IMR-90 (cell line): Measurements from ENCODE around the gene FAM120A. TPM values are rescaled to one million over a fixed set of nuclear protein-coding genes. Genes with fewer than 3 reads are reported as not detected.

Source experiments
- ATAC-seq: fragments of 200-7000 bp; cut with Tn5 transposase; 2 replicates; pipeline ENCODE4 v1.9.1; 2020; ENCODE audit warnings: low read depth, mild to moderate bottlenecking, moderate library complexity
- BruUV-seq: library from RNA; stranded (reverse); fragments of 400-500 nt; replicated peaks from 2 replicates; lab custom pipeline; 2021; lab: Mats Ljungman, UMichigan
- CTCF ChIA-PET: fragments of 300-600 bp; formaldehyde crosslinking; extraction: SDS; loops from one replicate; lab custom pipeline; 2021; ENCODE audit warnings: antibody characterized with exemption; lab: Yijun Ruan, JAX
- POLR2A ChIA-PET: fragments of 300-600 bp; sonication (Branson Sonifier 250); formaldehyde crosslinking; loops from one replicate; lab custom pipeline; 2022; ENCODE audit warnings: antibody characterized with exemption; ENCODE audit not compliant: unreplicated experiment; lab: Charles Lee
- DNase-seq: peaks from one replicate; pipeline ENCODE4 v3.0.0; 2013
- H2AFZ ChIP-seq: replicated peaks from 2 replicates; pipeline ENCODE3; 2013; ENCODE audit warnings: low read length, mild to moderate bottlenecking; ENCODE audit not compliant: poor library complexity
- H2AK5ac ChIP-seq: 2 replicates; pipeline ENCODE4 v1.6.1; 2013; ENCODE audit warnings: low read depth, low read length, inconsistent platforms
- H2AK9ac ChIP-seq: replicated peaks from 2 replicates; pipeline ENCODE3; 2013; ENCODE audit warnings: mild to moderate bottlenecking, low read depth, low read length, moderate library complexity; ENCODE audit not compliant: poor library complexity
- H2BK120ac ChIP-seq: 2 replicates; pipeline ENCODE4 v1.6.1; 2013; ENCODE audit warnings: low read depth, low read length, inconsistent platforms
- H2BK15ac ChIP-seq: 3 replicates; pipeline ENCODE4 v1.6.1; 2013; ENCODE audit warnings: low read depth, low read length, inconsistent platforms
- H2BK20ac ChIP-seq: 2 replicates; pipeline ENCODE4 v1.6.1; 2013; ENCODE audit warnings: low read depth, mild to moderate bottlenecking, inconsistent platforms, low read length, moderate library complexity
- H2BK5ac ChIP-seq: 2 replicates; pipeline ENCODE4 v1.6.1; 2013; ENCODE audit warnings: mild to moderate bottlenecking, low read depth, low read length, inconsistent platforms; ENCODE audit not compliant: poor library complexity, severe bottlenecking
- H3K14ac ChIP-seq: replicated peaks from 2 replicates; pipeline ENCODE4 v1.6.1; 2013; ENCODE audit warnings: low read depth, low read length, inconsistent platforms
- H3K18ac ChIP-seq: 2 replicates; pipeline ENCODE4 v1.6.1; 2013; ENCODE audit warnings: low read depth, low read length, control low read depth
- H3K23ac ChIP-seq: 2 replicates; pipeline ENCODE4 v1.6.1; 2013; ENCODE audit warnings: low read depth, low read length, inconsistent platforms
- H3K27ac ChIP-seq: 2 replicates; pipeline ENCODE4 v1.5.1; 2013; ENCODE audit warnings: mild to moderate bottlenecking, control low read depth, low read length; ENCODE audit not compliant: insufficient read depth
- H3K27me3 ChIP-seq: 2 replicates; pipeline ENCODE4 v1.6.1; 2013; ENCODE audit warnings: low read length; ENCODE audit not compliant: control insufficient read depth, insufficient read depth
- H3K36me3 ChIP-seq: 2 replicates; pipeline ENCODE4 v1.6.1; 2013; ENCODE audit warnings: low read length, mixed read lengths; ENCODE audit not compliant: control insufficient read depth, insufficient read depth
- H3K4ac ChIP-seq: 2 replicates; pipeline ENCODE4 v1.6.1; 2013; ENCODE audit warnings: low read depth, low read length, inconsistent platforms
- H3K4me1 ChIP-seq: 2 replicates; pipeline ENCODE4 v1.6.1; 2013; ENCODE audit warnings: low read length, mixed read lengths; ENCODE audit not compliant: control insufficient read depth, insufficient read depth
- H3K4me2 ChIP-seq: 2 replicates; pipeline ENCODE4 v1.6.1; 2013; ENCODE audit warnings: low read depth, mild to moderate bottlenecking, control low read depth, low read length, moderate library complexity
- H3K4me3 ChIP-seq: 2 replicates; pipeline ENCODE4 v1.5.1; 2013; ENCODE audit warnings: low read depth, mild to moderate bottlenecking, control low read depth, low read length, moderate library complexity; ENCODE audit not compliant: insufficient read depth
- H3K56ac ChIP-seq: 2 replicates; pipeline ENCODE4 v1.6.1; 2013; ENCODE audit warnings: low read length, inconsistent platforms; ENCODE audit not compliant: insufficient read depth; ENCODE audit errors: extremely low read depth
- H3K79me1 ChIP-seq, 2 experiments: 2 replicates each; pipeline ENCODE4 v1.6.1; 2013; ENCODE audit warnings: low read length in 2 of 2, inconsistent platforms in 1 of 2, low read depth in 1 of 2
- H3K9ac ChIP-seq: 2 replicates; pipeline ENCODE4 v1.6.1; 2013; ENCODE audit warnings: low read depth, low read length, control low read depth
- H3K9me1 ChIP-seq: 2 replicates; pipeline ENCODE4 v1.6.1; 2013; ENCODE audit warnings: low read length, inconsistent platforms; ENCODE audit not compliant: insufficient read depth
- H3K9me3 ChIP-seq: 2 replicates; pipeline ENCODE4 v1.6.1; 2013; ENCODE audit warnings: low read length; ENCODE audit not compliant: control insufficient read depth, insufficient read depth
- H4K20me1 ChIP-seq: 2 replicates; pipeline ENCODE4 v1.6.1; 2013; ENCODE audit warnings: low read length, inconsistent platforms; ENCODE audit not compliant: insufficient read depth
- H4K5ac ChIP-seq: 2 replicates; pipeline ENCODE4 v1.6.1; 2013; ENCODE audit warnings: mild to moderate bottlenecking, low read depth, low read length, control low read depth
- H4K8ac ChIP-seq, 2 experiments: 2 replicates each; pipeline ENCODE4 v1.6.1; 2013; ENCODE audit warnings: low read depth in 2 of 2, low read length in 2 of 2, control low read depth in 1 of 2, inconsistent platforms in 1 of 2
- H4K91ac ChIP-seq: 2 replicates; pipeline ENCODE4 v1.6.1; 2013; ENCODE audit warnings: low read depth, low read length, inconsistent platforms; ENCODE audit not compliant: insufficient read depth
- BHLHE40 ChIP-seq: fragments of 150-350 bp; IDR thresholded peaks from 2 replicates; pipeline ENCODE4 v1.6.1; 2016; ENCODE audit warnings: mild to moderate bottlenecking, low read depth, low read length
- CEBPB ChIP-seq: IDR thresholded peaks from 2 replicates; pipeline ENCODE4 v1.6.1; 2012; ENCODE audit warnings: low read depth, low read length, improper control_type of control experiment
- CHD1 ChIP-seq: IDR thresholded peaks from 2 replicates; pipeline ENCODE4 v1.6.1; 2012; ENCODE audit warnings: low read depth, low read length, improper control_type of control experiment
- CTCF ChIP-seq: conservative IDR thresholded peaks from 2 replicates; pipeline ENCODE4 v1.5.1; 2012; ENCODE audit warnings: mild to moderate bottlenecking, low read depth, low read length, improper control_type of control experiment
- ELK1 ChIP-seq: fragments of 150-350 bp; IDR thresholded peaks from 2 replicates; pipeline ENCODE4 v1.6.1; 2016; ENCODE audit warnings: low read depth, mild to moderate bottlenecking, low read length, moderate library complexity, borderline replicate concordance
- FOS ChIP-seq: fragments of 150-350 bp; IDR thresholded peaks from 2 replicates; pipeline ENCODE4 v1.6.1; 2016; ENCODE audit warnings: low read depth, low read length
- MAFK ChIP-seq: IDR thresholded peaks from 2 replicates; pipeline ENCODE4 v1.6.1; 2012; ENCODE audit warnings: low read depth, low read length, improper control_type of control experiment
- MAZ ChIP-seq: IDR thresholded peaks from 2 replicates; pipeline ENCODE4 v1.6.1; 2012; ENCODE audit warnings: low read depth, mild to moderate bottlenecking, low read length, improper control_type of control experiment, moderate library complexity, borderline replicate concordance
- MXI1 ChIP-seq: IDR thresholded peaks from 2 replicates; pipeline ENCODE4 v1.6.1; 2012; ENCODE audit warnings: low read depth, mild to moderate bottlenecking, low read length, moderate library complexity, borderline replicate concordance
- NFE2L2 ChIP-seq: fragments of 150-350 bp; IDR thresholded peaks from 2 replicates; pipeline ENCODE4 v1.6.1; 2016; ENCODE audit warnings: low read depth, mild to moderate bottlenecking, low read length
- POLR2A ChIP-seq: IDR thresholded peaks from 2 replicates; pipeline ENCODE4 v1.6.1; 2012; ENCODE audit warnings: mild to moderate bottlenecking, low read depth, low read length
- RAD21 ChIP-seq: IDR thresholded peaks from 2 replicates; pipeline ENCODE4 v1.6.1; 2012; ENCODE audit warnings: low read length, improper control_type of control experiment
- RCOR1 ChIP-seq: IDR thresholded peaks from 2 replicates; pipeline ENCODE4 v1.6.1; 2012; ENCODE audit warnings: mild to moderate bottlenecking, low read length, improper control_type of control experiment; ENCODE audit not compliant: insufficient replicate concordance
- RFX5 ChIP-seq: IDR thresholded peaks from 2 replicates; pipeline ENCODE4 v1.8.0; 2012; ENCODE audit warnings: low read depth, mild to moderate bottlenecking, low read length, moderate library complexity
- SMC3 ChIP-seq: fragments of 150-350 bp; IDR thresholded peaks from 2 replicates; pipeline ENCODE4 v1.6.1; 2016; ENCODE audit warnings: low read depth, mild to moderate bottlenecking, antibody characterized with exemption, low read length, moderate library complexity
- USF2 ChIP-seq: fragments of 150-350 bp; IDR thresholded peaks from 2 replicates; pipeline ENCODE4 v1.6.1; 2017; ENCODE audit warnings: mild to moderate bottlenecking, antibody characterized with exemption, low read length, low read depth
- WGBS, 2 experiments: methylation state at CpG; one replicate each; pipeline versions ENCODE4 v1.1.5 to v1.1.7; 2013; ENCODE audit warnings: missing lambda C conversion rate in 2 of 2; ENCODE audit not compliant: insufficient read length in 1 of 2; ENCODE audit errors: extremely low coverage in 2 of 2; 5-methylcytosine and 5-hydroxymethylcytosine counted together
- dilution Hi-C: fragments of 300-500 bp; cut with HindIII; formaldehyde crosslinking; loops from one replicate; pipeline ENCODE4 v1.14.3; 2018; ENCODE audit warnings: low sequenced_read_pairs; ENCODE audit not compliant: unreplicated experiment
- in situ Hi-C: fragments of 300-500 bp; cut with MboI; formaldehyde crosslinking; loops from 3 replicates; pipeline ENCODE4 v1.14.3; 2019; ENCODE audit warnings: low sequenced_read_pairs, inconsistent platforms, mixed read lengths
- intact Hi-C: fragments of 100-400 bp; cut with micrococcal nuclease; formaldehyde crosslinking; loops from 2 replicates; pipeline ENCODE4 v1.10.0; 2022
- polyA plus RNA-seq, 3 experiments: library from polyadenylated mRNA; depleted of rRNA; stranded (reverse); fragments of >200 nt; gene quantifications; 2 replicates each; pipeline ENCODE4 v1.2.3, GENCODE V29; 2012; ENCODE audit warnings: low replicate concordance in 1 of 3
- total RNA-seq: library from RNA; depleted of rRNA; stranded (reverse); fragments of >200 nt; gene quantifications from 2 replicates; pipeline ENCODE4 v1.2.3, GENCODE V29; 2012

Gene FAM120A
- total and polyA plus RNA-seq, 2 of the 4 experiments (the other 2 are of a cell fraction), result 61.6 to 75.1 TPM

- H3K9me3 ChIP-seq, result no peaks in the 10 kb centered on the region
- DNase-seq (no peak), ATAC-seq (no peak)
- H3K36me3 ChIP-seq, result no peaks in the 10 kb centered on the region
- H3K4me3 ChIP-seq, result no peak overlapping the region
- no peak overlapping the region for H2BK20ac ChIP-seq
- no peak overlapping the region for H4K8ac ChIP-seq
- no peak overlapping the region for H3K27ac ChIP-seq
- H3K79me1 ChIP-seq, result peaks cover 50 to 87% of the 10 kb centered on the region in 2 experiments
- no peak for TF ChIP-seq MXI1
- TF ChIP-seq NFE2L2, result no peak
- no peak for TF ChIP-seq MAFK
- TF ChIP-seq BHLHE40, result no peak
- no peak for TF ChIP-seq CEBPB
- no peak for TF ChIP-seq POLR2A
- TF ChIP-seq ELK1, result no peak
- TF ChIP-seq CHD1, result no peak
- TF ChIP-seq RAD21, result no peak
- TF ChIP-seq RFX5, result no peak
- no peak for TF ChIP-seq USF2
- TF ChIP-seq SMC3, result no peak
- TF ChIP-seq MAZ, result no peak
- TF ChIP-seq CTCF, result no peak
- no peak for TF ChIP-seq FOS
- no peak for TF ChIP-seq RCOR1
- peaks cover 31% of the 10 kb centered on the region for H3K9me1 ChIP-seq
- H2BK15ac ChIP-seq, result no peak overlapping the region
- intact Hi-C loops (no loop called here), in situ Hi-C loops (no loop called here), dilution Hi-C loops (no loop called here)
- no peak overlapping the region for H4K5ac ChIP-seq
- H3K18ac ChIP-seq, result no peak overlapping the region
- no peak overlapping the region for H3K23ac ChIP-seq
- peaks cover 71% of the 10 kb centered on the region for H4K20me1 ChIP-seq
- H3K4ac ChIP-seq, result no peak overlapping the region
- no peak overlapping the region for H3K9ac ChIP-seq
- 57% methylated on average over 8 of the region's 11 CpGs; no CpG with 5 or more reads in 1 of the 2 experiments for WGBS, 2 experiments
- H3K4me2 ChIP-seq, result no peak overlapping the region
- H2AK5ac ChIP-seq, result no peak overlapping the region
- no peak overlapping the region for H2BK120ac ChIP-seq
- ChIA-PET CTCF (no interaction called here), POLR2A (no interaction called here)
- no peaks in the 10 kb centered on the region for H3K4me1 ChIP-seq
- H2AK9ac ChIP-seq, result no peak overlapping the region
- H4K91ac ChIP-seq, result no peak overlapping the region
- H3K14ac ChIP-seq, result no peak overlapping the region
- H2BK5ac ChIP-seq, result no peak overlapping the region
- no peak overlapping the region for H2AFZ ChIP-seq
- H3K27me3 ChIP-seq, result no peaks in the 10 kb centered on the region
- H3K56ac ChIP-seq, result no peak overlapping the region
- BruUV-seq, result no TSS peak
These were observed 147.3 kb downstream of the FAM120A start for GRCh38 chr9:93598647-93599241.
